Measurements from ENCODE around the gene IGF2BP3. TPM values are rescaled to one million over a fixed set of nuclear protein-coding genes. Genes with fewer than 3 reads are reported as not detected.

Gene IGF2BP3
- total RNA-seq, 1 donor from 2014 or later: 2.0 TPM

DNA sequence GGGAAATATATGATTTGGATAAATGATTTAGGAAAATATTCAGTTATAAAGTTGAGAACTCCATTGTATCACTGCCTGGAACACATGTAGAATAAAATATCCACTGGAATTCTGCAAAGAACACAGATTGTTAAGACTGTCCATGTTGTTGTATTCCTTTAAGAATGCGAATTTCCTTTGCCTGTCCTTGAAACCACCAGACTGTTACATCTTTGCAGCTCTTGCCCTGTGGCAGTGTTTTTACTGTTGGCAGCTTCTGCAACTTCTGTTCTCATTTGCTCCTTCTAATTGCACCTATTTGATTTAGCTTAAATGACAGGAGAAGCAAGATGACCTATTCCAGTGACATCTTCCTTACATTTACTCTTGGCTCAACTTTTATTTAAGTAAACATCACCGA is 131.4 kb downstream of the IGF2BP3 start:
- Histone ChIP-seq H3K27ac (no peak overlapping the region), H3K4me1 (peaks cover 26% of the 10 kb centered on the region), H3K27me3 (ENCODE audit: low read depth) (no peaks in the 10 kb centered on the region), H3K36me3 (no peaks in the 10 kb centered on the region), H3K9me3 (no peaks in the 10 kb centered on the region), H3K4me3 (no peak overlapping the region)
- intact Hi-C loops (cut with DNase I): no loop called here
- ATAC-seq: no peak
- DNase-seq: no peak
- TF ChIP-seq, protein P1, sequence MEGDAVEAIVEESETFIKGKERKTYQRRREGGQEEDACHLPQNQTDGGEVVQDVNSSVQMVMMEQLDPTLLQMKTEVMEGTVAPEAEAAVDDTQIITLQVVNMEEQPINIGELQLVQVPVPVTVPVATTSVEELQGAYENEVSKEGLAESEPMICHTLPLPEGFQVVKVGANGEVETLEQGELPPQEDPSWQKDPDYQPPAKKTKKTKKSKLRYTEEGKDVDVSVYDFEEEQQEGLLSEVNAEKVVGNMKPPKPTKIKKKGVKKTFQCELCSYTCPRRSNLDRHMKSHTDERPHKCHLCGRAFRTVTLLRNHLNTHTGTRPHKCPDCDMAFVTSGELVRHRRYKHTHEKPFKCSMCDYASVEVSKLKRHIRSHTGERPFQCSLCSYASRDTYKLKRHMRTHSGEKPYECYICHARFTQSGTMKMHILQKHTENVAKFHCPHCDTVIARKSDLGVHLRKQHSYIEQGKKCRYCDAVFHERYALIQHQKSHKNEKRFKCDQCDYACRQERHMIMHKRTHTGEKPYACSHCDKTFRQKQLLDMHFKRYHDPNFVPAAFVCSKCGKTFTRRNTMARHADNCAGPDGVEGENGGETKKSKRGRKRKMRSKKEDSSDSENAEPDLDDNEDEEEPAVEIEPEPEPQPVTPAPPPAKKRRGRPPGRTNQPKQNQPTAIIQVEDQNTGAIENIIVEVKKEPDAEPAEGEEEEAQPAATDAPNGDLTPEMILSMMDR (IDR thresholded peaks at IDR 0.05): no peak

DNA sequence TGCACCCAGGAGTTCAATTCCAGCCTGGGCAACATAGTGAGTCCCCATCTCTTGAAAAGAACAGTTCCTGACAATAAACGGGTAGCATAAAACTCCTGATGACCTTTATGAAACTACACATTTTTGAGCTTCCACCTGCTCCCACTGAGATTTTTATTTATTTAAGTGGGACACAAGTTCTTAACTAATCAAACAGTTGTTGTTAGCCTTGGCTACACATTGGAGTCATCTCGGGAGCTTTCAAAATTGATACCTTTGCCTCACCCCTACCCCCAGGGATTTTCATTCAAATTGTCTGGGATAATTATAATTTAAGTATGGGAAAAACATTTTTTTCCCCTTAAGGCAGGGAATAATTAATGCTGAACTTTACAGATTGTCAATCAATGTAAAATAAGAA is 131.9 kb downstream of the IGF2BP3 start:
- TF ChIP-seq, protein P1 (IDR thresholded peaks at IDR 0.05): no peak
- no peaks in the 10 kb centered on the region for H3K9me3 ChIP-seq
- intact Hi-C loops (cut with DNase I): no loop called here
- no peak for DNase-seq
- H3K4me3 ChIP-seq: no peak overlapping the region
- ATAC-seq: no peak
- no peaks in the 10 kb centered on the region for H3K36me3 ChIP-seq
- H3K4me1 ChIP-seq: peaks cover 30% of the 10 kb centered on the region
- H3K27ac ChIP-seq: no peak overlapping the region
- no peaks in the 10 kb centered on the region for H3K27me3 ChIP-seq (ENCODE audit: low read depth)

DNA sequence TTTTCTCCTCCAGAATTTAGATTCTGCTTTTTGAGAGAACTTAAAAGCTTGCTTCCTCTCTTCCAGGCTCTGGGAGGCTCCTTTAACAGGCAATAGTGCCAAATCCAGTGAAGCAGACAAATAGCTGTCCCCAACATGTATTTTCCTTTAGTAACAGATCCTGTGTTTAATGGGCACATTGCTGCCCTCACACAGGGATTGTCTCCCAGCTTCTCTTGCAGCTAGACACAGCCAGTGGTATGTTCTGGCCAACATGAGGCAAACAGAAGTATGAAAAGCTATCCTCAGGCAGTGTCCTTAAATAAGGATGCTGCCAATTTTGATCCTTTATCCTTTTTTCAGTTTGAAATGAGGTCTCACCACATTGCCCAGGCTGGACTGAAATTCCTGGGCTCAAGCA is 132.9 kb downstream of the IGF2BP3 start:
- no peaks in the 10 kb centered on the region for H3K9me3 ChIP-seq
- ATAC-seq (no peak), DNase-seq (no peak)
- peaks cover 41% of the 10 kb centered on the region for H3K4me1 ChIP-seq
- no peaks in the 10 kb centered on the region for H3K36me3 ChIP-seq
- intact Hi-C loops (cut with DNase I): no loop called here
- no peak overlapping the region for H3K4me3 ChIP-seq
- H3K27me3 ChIP-seq (ENCODE audit: low read depth): no peaks in the 10 kb centered on the region
- TF ChIP-seq, protein P1 (IDR thresholded peaks at IDR 0.05): no peak
- no peak overlapping the region for H3K27ac ChIP-seq

DNA sequence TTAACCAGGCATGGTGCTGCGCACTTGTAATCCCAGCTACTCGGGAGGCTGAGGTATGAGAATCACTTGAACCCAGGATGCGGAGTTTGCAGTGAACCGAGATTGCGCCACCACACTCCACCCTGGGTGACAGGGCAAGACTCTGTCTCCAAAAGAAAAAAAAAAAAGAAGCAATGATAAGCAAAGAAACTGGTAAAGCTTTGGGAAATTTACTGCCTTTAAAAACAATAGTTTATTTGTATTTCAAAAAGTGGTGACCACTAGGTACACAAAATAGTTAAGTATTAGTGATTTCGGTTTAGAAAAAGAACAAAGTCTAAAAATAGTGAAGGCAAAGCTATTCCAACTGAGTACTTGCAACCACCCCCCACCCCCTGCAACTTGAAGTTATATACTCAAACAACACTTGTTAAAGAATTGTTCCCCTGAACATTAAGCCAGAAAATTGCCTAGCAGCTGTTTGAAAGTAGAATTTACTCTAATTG is 133.4 kb downstream of the IGF2BP3 start:
- H3K27ac ChIP-seq: no peak overlapping the region
- intact Hi-C loops (cut with DNase I): no loop called here
- peaks cover 44% of the 10 kb centered on the region for H3K4me1 ChIP-seq
- DNase-seq: no peak
- no peaks in the 10 kb centered on the region for H3K27me3 ChIP-seq (ENCODE audit: low read depth)
- no peak overlapping the region for H3K4me3 ChIP-seq
- TF ChIP-seq, protein P1 (IDR thresholded peaks at IDR 0.05): no peak
- no peaks in the 10 kb centered on the region for H3K9me3 ChIP-seq
- no peak for ATAC-seq
- H3K36me3 ChIP-seq: no peaks in the 10 kb centered on the region

DNA sequence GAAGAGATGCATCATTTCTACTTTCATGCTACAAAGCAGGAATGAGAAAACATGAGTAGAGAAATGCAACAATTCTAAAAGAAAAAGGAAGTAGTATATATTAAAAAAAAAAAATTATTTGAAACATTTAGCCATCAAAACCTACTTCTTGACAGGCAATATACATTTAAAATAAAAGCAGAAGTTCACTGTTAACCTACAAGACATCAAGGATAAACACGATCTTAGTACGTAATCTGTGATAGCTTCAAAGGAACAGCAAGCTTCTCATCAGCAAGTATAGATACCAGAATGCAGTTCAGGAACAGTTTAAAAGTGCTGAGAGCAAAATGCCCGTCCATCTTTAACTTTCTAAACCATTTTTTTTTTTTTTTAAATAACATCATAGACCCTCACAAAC is 134.2 kb downstream of the IGF2BP3 start:
- no peaks in the 10 kb centered on the region for H3K27me3 ChIP-seq (ENCODE audit: low read depth)
- H3K27ac ChIP-seq: no peak overlapping the region

More for the DNA sequence above, 134.2 kb downstream of the IGF2BP3 start:
- H3K9me3 ChIP-seq: no peaks in the 10 kb centered on the region
- DNase-seq (no peak), ATAC-seq (no peak)
- TF ChIP-seq, protein P1 (IDR thresholded peaks at IDR 0.05): no peak
- intact Hi-C loops (cut with DNase I): no loop called here
- peaks cover 44% of the 10 kb centered on the region for H3K4me1 ChIP-seq
- no peaks in the 10 kb centered on the region for H3K36me3 ChIP-seq
- H3K4me3 ChIP-seq: no peak overlapping the region

All from lower lobe of right lung (tissue), 2 donors.